K562 (cell line): ENCODE measurements around the gene HSPH1.

ENCODE experiments used
- BHLHE40 ChIP-seq: IDR thresholded peaks from 2 replicates; pipeline ENCODE4 v1.6.1; 2011; ENCODE audit warnings: low read length, improper control_type of control experiment
- GMEB1 ChIP-seq: fragments of 250-450 bp; sonication (Bioruptor Pico); IDR thresholded peaks from 2 replicates; pipeline ENCODE4 v1.4.0; 2020; ENCODE audit warnings: mild to moderate bottlenecking
- HBP1 ChIP-seq: fragments of 450-650 bp; formaldehyde crosslinking; IDR thresholded peaks from 2 replicates; pipeline ENCODE4 v1.4.0; 2022; ENCODE audit warnings: missing genetic modification characterization
- KDM1A ChIP-seq, 2 experiments: fragments of 450-650 bp; IDR thresholded peaks; 2 replicates each; pipeline ENCODE4 v1.6.1; 2016; ENCODE audit warnings: mild to moderate bottlenecking in 2 of 2
- MXI1 ChIP-seq: IDR thresholded peaks from 2 replicates; pipeline ENCODE4 v1.6.1; 2011; ENCODE audit warnings: low read depth, mild to moderate bottlenecking, improper control_type of control experiment, low read length
- POLR2A ChIP-seq: fragments of 450-650 bp; conservative IDR thresholded peaks from 2 replicates; pipeline ENCODE4 v1.6.1; 2016
- TFAP4 ChIP-seq: sonication (generic); formaldehyde crosslinking; IDR thresholded peaks from 2 replicates; pipeline ENCODE4 v1.8.0; 2022; ENCODE audit warnings: missing genetic modification reagents, mild to moderate bottlenecking, moderate library complexity, borderline replicate concordance

GRCh38 chr13:31096654-31097302 is 64.9 kb downstream of the HSPH1 start:
- TF ChIP-seq GMEB1 (CRISPR knock-in tag) (no peak), BHLHE40 (no peak), HBP1 (no peak), TFAP4 (CRISPR knock-in tag) (no peak), KDM1A (IDR thresholded peaks at IDR 0.05) (no peak), MXI1 (no peak), POLR2A (no peak)
